ENCODE results near the gene DHRS13. TPM values are rescaled to one million over a fixed set of nuclear protein-coding genes. Genes with fewer than 3 reads are reported as not detected.
"Not testable (repeated sequence)": the region's sequence is repeated elsewhere in the genome, so short reads cannot be mapped to it uniquely, and the experiment has no call there.

DHRS13 gene
- polyA plus RNA-seq, 1 donor (not counting 4 experiments of a cell fraction or from before 2014, with no cell fraction given), result 3.4 TPM

DNA sequence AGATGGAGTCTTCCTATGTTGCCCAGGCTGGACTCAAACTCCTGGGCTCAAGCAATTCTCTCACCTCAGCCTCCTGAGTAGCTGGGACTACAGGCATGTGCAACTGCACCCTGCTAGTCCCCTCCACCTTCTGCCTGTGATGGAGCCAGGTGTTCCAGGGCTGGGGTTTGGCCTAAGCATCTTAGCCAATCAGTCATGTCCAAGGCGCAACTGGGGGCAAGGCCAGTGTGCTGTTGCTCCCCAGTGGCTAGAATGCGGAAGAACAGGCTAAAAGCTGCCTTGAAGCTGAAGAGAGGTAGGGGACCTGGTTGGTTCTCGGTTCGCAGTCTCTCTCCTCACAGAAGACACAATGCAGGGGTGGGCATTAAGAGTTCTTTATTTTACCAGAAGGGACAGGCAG is 23.9 kb downstream of the DHRS13 start:
- Histone ChIP-seq H3K27me3 (ENCODE audit: control insufficient read depth, extremely low read depth, insufficient read depth, low read length) (no peaks in the 10 kb centered on the region), H2AFZ (ENCODE audit: control insufficient read depth, low read length) (no peak overlapping the region), H3K4me1 (ENCODE audit: control insufficient read depth, extremely low read depth, insufficient read depth, low read length) (peaks cover 41% of the 10 kb centered on the region), H3K79me2 (ENCODE audit: control insufficient read depth, insufficient read depth, low read length) (no peaks in the 10 kb centered on the region), H3K27ac (ENCODE audit: control insufficient read depth, insufficient read depth, low read length) (peak overlapping the region; percentile 55), H3K4me2 (ENCODE audit: control insufficient read depth, extremely low read depth, insufficient read depth, low read depth, low read length) (peak overlapping the region; percentile 31), H4K20me1 (ENCODE audit: control insufficient read depth, extremely low read depth, insufficient read depth, low read length) (no peaks in the 10 kb centered on the region), H3K9me3 (ENCODE audit: control insufficient read depth, low read depth, low read length) (no peaks in the 10 kb centered on the region), H3K9me1 (ENCODE audit: control insufficient read depth, extremely low read depth, insufficient read depth, low read length) (no peaks in the 10 kb centered on the region), H3K4me3 (ENCODE audit: control insufficient read depth in 2 of 3, extremely low read depth in 1 of 3, insufficient read depth in 2 of 3, low read depth in 1 of 3, low read length in 3 of 3) (no peak overlapping the region), H3K9ac (ENCODE audit: control insufficient read depth, extremely low read depth, insufficient read depth, low read length) (no peak overlapping the region), H3K36me3 (ENCODE audit: control insufficient read depth in 2 of 2, extremely low read depth in 1 of 2, insufficient read depth in 2 of 2, low read length in 2 of 2) (peaks cover 27 to 28% of the 10 kb centered on the region in 2 experiments)
- dilution Hi-C loops (cut with MboI; ENCODE audit: extremely low pct_ligation_motif_present, low sequenced_read_pairs), result no loop called here
- DNase-seq (ENCODE audit: low read depth, low spot score) (peak; percentile 50), FAIRE-seq (peak; percentile 69)
- TF ChIP-seq, protein P1, sequence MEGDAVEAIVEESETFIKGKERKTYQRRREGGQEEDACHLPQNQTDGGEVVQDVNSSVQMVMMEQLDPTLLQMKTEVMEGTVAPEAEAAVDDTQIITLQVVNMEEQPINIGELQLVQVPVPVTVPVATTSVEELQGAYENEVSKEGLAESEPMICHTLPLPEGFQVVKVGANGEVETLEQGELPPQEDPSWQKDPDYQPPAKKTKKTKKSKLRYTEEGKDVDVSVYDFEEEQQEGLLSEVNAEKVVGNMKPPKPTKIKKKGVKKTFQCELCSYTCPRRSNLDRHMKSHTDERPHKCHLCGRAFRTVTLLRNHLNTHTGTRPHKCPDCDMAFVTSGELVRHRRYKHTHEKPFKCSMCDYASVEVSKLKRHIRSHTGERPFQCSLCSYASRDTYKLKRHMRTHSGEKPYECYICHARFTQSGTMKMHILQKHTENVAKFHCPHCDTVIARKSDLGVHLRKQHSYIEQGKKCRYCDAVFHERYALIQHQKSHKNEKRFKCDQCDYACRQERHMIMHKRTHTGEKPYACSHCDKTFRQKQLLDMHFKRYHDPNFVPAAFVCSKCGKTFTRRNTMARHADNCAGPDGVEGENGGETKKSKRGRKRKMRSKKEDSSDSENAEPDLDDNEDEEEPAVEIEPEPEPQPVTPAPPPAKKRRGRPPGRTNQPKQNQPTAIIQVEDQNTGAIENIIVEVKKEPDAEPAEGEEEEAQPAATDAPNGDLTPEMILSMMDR (optimal IDR thresholded peaks at IDR 0.05 in 1 of 3, IDR thresholded peaks at IDR 0.05 in 1 of 3, conservative IDR thresholded peaks at IDR 0.05 in 1 of 3; ENCODE audit: extremely low read depth in 1 of 3, insufficient read depth in 2 of 3, low read length in 3 of 3), result peak; percentile 55 to 87 (median 64)
- TF ChIP-seq EZH2 (IDR thresholded peaks at IDR 0.05; ENCODE audit: low read length), result no peak

DNA sequence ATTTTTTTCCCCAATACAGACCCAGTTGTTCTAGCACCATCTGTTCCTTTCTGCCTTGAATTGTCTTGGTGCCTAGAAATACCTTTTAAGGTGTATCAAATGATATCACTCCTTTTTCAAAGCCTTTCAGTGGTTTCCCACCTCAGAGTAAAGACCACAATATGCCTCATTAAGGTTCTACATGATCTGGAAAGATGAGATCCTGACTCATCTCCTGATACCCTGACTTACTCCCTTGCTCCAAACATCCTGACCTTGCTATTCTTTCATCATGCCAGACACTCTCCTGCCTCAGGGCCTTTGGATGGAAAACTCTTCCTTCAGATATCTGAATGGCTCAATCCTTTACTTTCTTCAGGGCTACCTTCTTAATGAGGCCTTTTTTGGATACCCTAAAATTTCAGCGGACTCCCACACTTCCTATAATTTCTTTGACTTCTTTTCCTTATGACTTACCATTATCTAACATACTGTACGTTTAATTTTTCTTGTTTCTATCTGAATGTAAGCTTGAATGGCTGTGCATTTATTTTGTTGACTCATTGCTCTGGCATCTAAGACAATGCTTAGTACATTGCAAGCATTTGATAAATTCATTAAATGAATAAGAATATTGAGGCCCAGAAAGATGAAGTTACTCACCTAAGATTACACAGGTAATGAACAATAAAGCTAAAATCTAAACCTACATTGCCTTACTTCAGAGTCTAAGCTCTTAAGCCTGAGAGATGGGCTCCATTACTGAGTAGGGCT is 24.5 kb downstream of the DHRS13 start:
- FAIRE-seq (peak; percentile 78), DNase-seq (ENCODE audit: low read depth, low spot score) (peak; percentile 73)
- no peak overlapping the region for H3K4me3 ChIP-seq (ENCODE audit: control insufficient read depth in 2 of 3, extremely low read depth in 1 of 3, insufficient read depth in 2 of 3, low read depth in 1 of 3, low read length in 3 of 3)
- no peaks in the 10 kb centered on the region for H3K27me3 ChIP-seq (ENCODE audit: control insufficient read depth, extremely low read depth, insufficient read depth, low read length)
- peaks cover 25 to 27% of the 10 kb centered on the region in 2 experiments for H3K36me3 ChIP-seq (ENCODE audit: control insufficient read depth in 2 of 2, extremely low read depth in 1 of 2, insufficient read depth in 2 of 2, low read length in 2 of 2)
- H3K9me3 ChIP-seq (ENCODE audit: control insufficient read depth, low read depth, low read length), result no peaks in the 10 kb centered on the region
- peaks cover 41% of the 10 kb centered on the region for H3K4me1 ChIP-seq (ENCODE audit: control insufficient read depth, extremely low read depth, insufficient read depth, low read length)
- H3K27ac ChIP-seq (ENCODE audit: control insufficient read depth, insufficient read depth, low read length), result peak overlapping the region; percentile 55
- no peaks in the 10 kb centered on the region for H3K79me2 ChIP-seq (ENCODE audit: control insufficient read depth, insufficient read depth, low read length)
- H3K4me2 ChIP-seq (ENCODE audit: control insufficient read depth, extremely low read depth, insufficient read depth, low read depth, low read length), result peak overlapping the region; percentile 31
- H3K9ac ChIP-seq (ENCODE audit: control insufficient read depth, extremely low read depth, insufficient read depth, low read length), result no peak overlapping the region
- dilution Hi-C loops (cut with MboI; ENCODE audit: extremely low pct_ligation_motif_present, low sequenced_read_pairs), result no loop called here
- no peaks in the 10 kb centered on the region for H3K9me1 ChIP-seq (ENCODE audit: control insufficient read depth, extremely low read depth, insufficient read depth, low read length)
- TF ChIP-seq EZH2 (IDR thresholded peaks at IDR 0.05; ENCODE audit: low read length), result no peak
- TF ChIP-seq, protein P1 (optimal IDR thresholded peaks at IDR 0.05 in 1 of 3, IDR thresholded peaks at IDR 0.05 in 1 of 3, conservative IDR thresholded peaks at IDR 0.05 in 1 of 3; ENCODE audit: extremely low read depth in 1 of 3, insufficient read depth in 2 of 3, low read length in 3 of 3), result no peak
- no peaks in the 10 kb centered on the region for H4K20me1 ChIP-seq (ENCODE audit: control insufficient read depth, extremely low read depth, insufficient read depth, low read length)
- no peak overlapping the region for H2AFZ ChIP-seq (ENCODE audit: control insufficient read depth, low read length)

DNA sequence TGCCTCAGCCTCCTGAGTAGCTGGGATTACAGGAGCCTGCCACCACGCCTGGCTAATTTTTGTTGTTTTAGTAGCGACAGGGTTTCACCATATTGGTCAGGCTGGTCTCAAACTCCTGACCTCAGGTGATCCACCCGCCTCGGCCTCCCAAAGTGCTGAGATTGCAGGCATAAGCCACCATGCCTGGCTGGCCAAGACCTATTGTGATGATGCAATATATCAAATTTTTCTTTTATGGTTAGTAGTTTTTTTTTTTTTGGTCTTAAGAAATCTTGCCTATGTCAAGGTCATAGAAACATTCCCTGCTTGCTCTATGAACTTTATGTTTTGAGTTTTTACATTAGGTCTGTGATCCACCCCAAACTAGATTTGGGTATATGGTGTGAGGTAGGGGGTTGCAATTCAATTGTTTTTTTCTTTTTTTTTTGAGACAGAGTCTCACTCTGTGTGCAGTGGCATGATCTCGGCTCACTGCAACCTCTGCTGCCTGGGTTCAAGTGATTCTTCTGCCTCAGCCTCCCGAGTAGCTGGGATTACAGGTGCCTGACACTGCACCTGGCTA is 25.6 kb downstream of the DHRS13 start:
- H3K4me3 ChIP-seq (ENCODE audit: control insufficient read depth in 2 of 3, extremely low read depth in 1 of 3, insufficient read depth in 2 of 3, low read depth in 1 of 3, low read length in 3 of 3); H3K27me3 ChIP-seq (ENCODE audit: control insufficient read depth, extremely low read depth, insufficient read depth, low read length); dilution Hi-C loops (cut with MboI; ENCODE audit: extremely low pct_ligation_motif_present, low sequenced_read_pairs); H4K20me1 ChIP-seq (ENCODE audit: control insufficient read depth, extremely low read depth, insufficient read depth, low read length); H3K9me1 ChIP-seq (ENCODE audit: control insufficient read depth, extremely low read depth, insufficient read depth, low read length); FAIRE-seq; H3K27ac ChIP-seq (ENCODE audit: control insufficient read depth, insufficient read depth, low read length); H3K9ac ChIP-seq (ENCODE audit: control insufficient read depth, extremely low read depth, insufficient read depth, low read length); DNase-seq (ENCODE audit: low read depth, low spot score); H3K79me2 ChIP-seq (ENCODE audit: control insufficient read depth, insufficient read depth, low read length); H2AFZ ChIP-seq (ENCODE audit: control insufficient read depth, low read length); H3K4me2 ChIP-seq (ENCODE audit: control insufficient read depth, extremely low read depth, insufficient read depth, low read depth, low read length); H3K9me3 ChIP-seq (ENCODE audit: control insufficient read depth, low read depth, low read length): not testable (repeated sequence)
- peaks cover 41% of the 10 kb centered on the region for H3K4me1 ChIP-seq (ENCODE audit: control insufficient read depth, extremely low read depth, insufficient read depth, low read length)
- H3K36me3 ChIP-seq (ENCODE audit: control insufficient read depth in 2 of 2, extremely low read depth in 1 of 2, insufficient read depth in 2 of 2, low read length in 2 of 2), result peaks cover 21 to 26% of the 10 kb centered on the region in 2 experiments

Data from keratinocyte (primary cell).